Fibroblast of mammary gland (primary cell): ENCODE results near the gene DAPK1.

Source experiments
- DNase-seq: peaks from one replicate; pipeline ENCODE4 v3.0.0-alpha.2; 2010; ENCODE audit warnings: low read depth
- H3K4me3 ChIP-seq: 2 replicates; pipeline ENCODE4 v1.5.1; 2011; ENCODE audit warnings: low read depth, mild to moderate bottlenecking, low read length, moderate library complexity; ENCODE audit not compliant: control insufficient read depth
- TF ChIP-seq, protein P1 (sequence below): conservative IDR thresholded peaks from 2 replicates; pipeline ENCODE4 v1.5.1; 2011; ENCODE audit warnings: low read depth, low read length, inconsistent platforms; ENCODE audit not compliant: control insufficient read depth, insufficient read depth

The DAPK1 gene

GRCh38 chr9:87622923-87623322, 125.3 kb downstream of the DAPK1 start:
- TF ChIP-seq, protein P1, sequence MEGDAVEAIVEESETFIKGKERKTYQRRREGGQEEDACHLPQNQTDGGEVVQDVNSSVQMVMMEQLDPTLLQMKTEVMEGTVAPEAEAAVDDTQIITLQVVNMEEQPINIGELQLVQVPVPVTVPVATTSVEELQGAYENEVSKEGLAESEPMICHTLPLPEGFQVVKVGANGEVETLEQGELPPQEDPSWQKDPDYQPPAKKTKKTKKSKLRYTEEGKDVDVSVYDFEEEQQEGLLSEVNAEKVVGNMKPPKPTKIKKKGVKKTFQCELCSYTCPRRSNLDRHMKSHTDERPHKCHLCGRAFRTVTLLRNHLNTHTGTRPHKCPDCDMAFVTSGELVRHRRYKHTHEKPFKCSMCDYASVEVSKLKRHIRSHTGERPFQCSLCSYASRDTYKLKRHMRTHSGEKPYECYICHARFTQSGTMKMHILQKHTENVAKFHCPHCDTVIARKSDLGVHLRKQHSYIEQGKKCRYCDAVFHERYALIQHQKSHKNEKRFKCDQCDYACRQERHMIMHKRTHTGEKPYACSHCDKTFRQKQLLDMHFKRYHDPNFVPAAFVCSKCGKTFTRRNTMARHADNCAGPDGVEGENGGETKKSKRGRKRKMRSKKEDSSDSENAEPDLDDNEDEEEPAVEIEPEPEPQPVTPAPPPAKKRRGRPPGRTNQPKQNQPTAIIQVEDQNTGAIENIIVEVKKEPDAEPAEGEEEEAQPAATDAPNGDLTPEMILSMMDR: no peak
- peak; percentile 2 for DNase-seq
- H3K4me3 ChIP-seq: no peak overlapping the region

- TF ChIP-seq, protein P1: no peak
- DNase-seq: no peak
These were observed 130.7 kb downstream of the DAPK1 start for GRCh38 chr9:87628346-87628745.

GRCh38 chr9:87629104-87629503, 131.4 kb downstream of the DAPK1 start:
- TF ChIP-seq, protein P1: no peak
- no peak for DNase-seq
- H3K4me3 ChIP-seq: no peak overlapping the region

More at GRCh38 chr9:87628346-87628745, 130.7 kb downstream of the DAPK1 start:
- H3K4me3 ChIP-seq: no peak overlapping the region

DNA sequence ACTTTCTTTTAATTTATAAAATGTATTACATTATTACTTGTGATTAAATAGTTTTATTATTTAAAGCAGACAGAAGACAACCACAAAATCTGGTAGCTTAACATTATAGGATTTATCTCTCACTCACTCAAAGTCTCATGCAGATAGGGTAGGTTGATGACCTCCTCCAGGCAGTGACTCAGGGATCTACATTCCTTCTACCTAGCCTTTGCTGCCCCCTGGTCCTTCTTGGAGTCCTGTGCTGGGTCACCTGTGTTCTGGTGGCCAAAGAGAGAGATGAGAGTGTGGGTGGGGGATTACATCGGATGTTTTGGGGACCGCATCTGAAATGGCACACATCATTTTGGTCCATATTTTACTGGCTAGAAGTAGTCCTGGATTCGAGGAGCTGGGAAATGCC, 132.6 kb downstream of the DAPK1 start:
- no peak for DNase-seq

DNA sequence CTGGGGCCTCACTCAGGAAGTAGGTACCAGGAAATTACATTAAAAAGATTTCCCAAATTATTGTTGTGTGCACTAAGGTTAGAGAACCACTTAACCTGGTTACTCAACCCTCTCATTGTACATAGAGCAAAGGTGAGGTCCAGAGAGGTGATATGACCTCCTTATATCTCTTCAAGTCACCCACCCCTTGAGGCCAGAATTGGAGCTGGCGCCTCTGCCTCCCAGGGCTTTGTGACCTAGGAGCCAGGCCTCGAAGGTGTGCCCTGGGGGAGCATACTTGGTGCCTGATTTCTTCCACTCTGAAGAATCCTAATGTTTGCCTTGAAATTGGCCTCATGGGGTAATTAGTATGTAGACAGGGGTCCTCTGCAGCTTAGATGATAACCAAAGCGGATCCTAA, 133.2 kb downstream of the DAPK1 start:
- TF ChIP-seq, protein P1: no peak
- no peak overlapping the region for H3K4me3 ChIP-seq
- DNase-seq: no peak

More for the DNA sequence above, 132.6 kb downstream of the DAPK1 start:
- TF ChIP-seq, protein P1: no peak
- no peak overlapping the region for H3K4me3 ChIP-seq

- H3K4me3 ChIP-seq: no peak overlapping the region
- no peak for DNase-seq
- TF ChIP-seq, protein P1: no peak
These were observed 138.2 kb downstream of the DAPK1 start for GRCh38 chr9:87635656-87636501.
